ENCODE measurements around the gene COL12A1.

DNA sequence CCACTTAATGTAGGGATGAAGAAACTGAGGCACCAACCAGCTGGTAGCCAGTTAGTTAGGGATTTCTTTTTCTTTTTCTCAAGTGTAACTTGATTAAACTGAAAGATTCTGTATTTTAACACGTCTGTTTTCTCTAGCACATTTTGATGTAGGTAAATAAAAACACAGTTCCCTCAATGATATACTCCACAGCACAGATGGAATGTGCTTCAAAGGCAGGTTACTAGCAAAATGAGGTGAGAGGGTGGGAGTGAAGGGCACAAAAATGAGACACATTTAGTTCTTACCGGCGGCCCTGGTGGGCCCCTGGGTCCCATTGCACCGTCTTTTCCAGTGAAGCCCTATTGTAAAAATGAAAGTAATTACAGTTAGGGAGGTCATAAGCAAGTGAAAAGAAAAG, 108.9 kb downstream of the COL12A1 start:
- TF ChIP-seq EZH2 (IDR thresholded peaks at IDR 0.05; ENCODE audit: low read depth) (no peak), CTCF (conservative IDR thresholded peaks at IDR 0.05) (no peak)
